Skin epidermis (tissue), 12 donors: Measurements from ENCODE around the gene PCGF3.
A peak's percentile ranks its signal among the peaks of the same experiment; 100 is the strongest.

Source experiments
- H3K27ac ChIP-seq, 21 experiments: fragments of 200-600 bp; sonication (generic) in 11 of 21; one replicate each; pipeline ENCODE4 v1.5.0; 2020; ENCODE audit warnings: mild to moderate bottlenecking in 3 of 21, inconsistent platforms in 2 of 21, moderate library complexity in 2 of 21
- H3K4me3 ChIP-seq, 7 experiments: fragments of 200-600 bp; sonication (generic) in 2 of 7; one replicate each; pipeline ENCODE4 v1.5.0; 2020; ENCODE audit warnings: inconsistent platforms in 2 of 7, mild to moderate bottlenecking in 2 of 7, moderate library complexity in 1 of 7

Gene PCGF3

GRCh38 chr4:705278-706082 is at the start of gene PCGF3:
Gene PCGF3, plus strand, starts transcription at chr4:705832. Its CDS starts 27,849 bp downstream, at chr4:733681.
- peak within 1 kb of the TSS; percentile 92 to 99 (median 97) for H3K27ac ChIP-seq

GRCh38 chr4:656436-657337 is 48.9 kb upstream of the PCGF3 start:
- no peak overlapping the region for H3K4me3 ChIP-seq
- H3K27ac ChIP-seq, result no peak overlapping the region

More at GRCh38 chr4:705278-706082, at the start of gene PCGF3:
- H3K4me3 ChIP-seq, result peak within 1 kb of the TSS; percentile 66 to 100 (median 92)

- Histone ChIP-seq H3K27ac (no peak overlapping the region), H3K4me3 (no peak overlapping the region)
Observed at GRCh38 chr4:657338-657833, 48.2 kb upstream of the PCGF3 start.

- H3K4me3 ChIP-seq, result no peak overlapping the region
Observed at GRCh38 chr4:657834-658667, 47.6 kb upstream of the PCGF3 start.

GRCh38 chr4:658681-659667 is 46.7 kb upstream of the PCGF3 start:
- no peak overlapping the region for H3K4me3 ChIP-seq
- no peak overlapping the region for H3K27ac ChIP-seq

More at GRCh38 chr4:657834-658667, 47.6 kb upstream of the PCGF3 start:
- H3K27ac ChIP-seq, result no peak overlapping the region

- no peak overlapping the region for H3K4me3 ChIP-seq
- no peak overlapping the region for H3K27ac ChIP-seq
Observed at GRCh38 chr4:659851-660250, 45.8 kb upstream of the PCGF3 start.

- H3K27ac ChIP-seq, result no peak overlapping the region
- no peak overlapping the region for H3K4me3 ChIP-seq
Observed at GRCh38 chr4:660401-660800, 45.2 kb upstream of the PCGF3 start.

GRCh38 chr4:661231-661630 is 44.4 kb upstream of the PCGF3 start:
- Histone ChIP-seq H3K4me3 (no peak overlapping the region), H3K27ac (no peak overlapping the region)

- no peak overlapping the region for H3K27ac ChIP-seq
- no peak overlapping the region for H3K4me3 ChIP-seq
Observed at GRCh38 chr4:661881-662761, 43.5 kb upstream of the PCGF3 start.

- peak overlapping the region in 11 of 21 experiments; percentile 57 to 89 (median 75) for H3K27ac ChIP-seq
- H3K4me3 ChIP-seq, result peak overlapping the region; percentile 41 to 66 (median 52)
Observed at GRCh38 chr4:663046-663437, 42.6 kb upstream of the PCGF3 start.

GRCh38 chr4:663438-664428 is 41.9 kb upstream of the PCGF3 start:
- peak overlapping the region in 19 of 21 experiments; percentile 18 to 89 (median 70) for H3K27ac ChIP-seq

GRCh38 chr4:664713-665231 is 40.9 kb upstream of the PCGF3 start:
- Histone ChIP-seq H3K4me3 (no peak overlapping the region), H3K27ac (no peak overlapping the region)

More at GRCh38 chr4:663438-664428, 41.9 kb upstream of the PCGF3 start:
- H3K4me3 ChIP-seq, result peak overlapping the region; percentile 41 to 66 (median 52)

- H3K27ac ChIP-seq, result no peak overlapping the region
- no peak overlapping the region for H3K4me3 ChIP-seq
Observed at GRCh38 chr4:665381-665750, 40.3 kb upstream of the PCGF3 start.

GRCh38 chr4:665751-666435 is 39.7 kb upstream of the PCGF3 start:
- H3K4me3 ChIP-seq, result no peak overlapping the region
- H3K27ac ChIP-seq, result no peak overlapping the region

GRCh38 chr4:666436-666810 is 39.2 kb upstream of the PCGF3 start:
- no peak overlapping the region for H3K27ac ChIP-seq
- no peak overlapping the region for H3K4me3 ChIP-seq
